A549 (cell line): ENCODE data around the gene STAMBPL1.

Source experiments
- HEYL ChIP-seq: fragments of 250-450 bp; sonication (Bioruptor Pico); IDR thresholded peaks from 2 replicates; pipeline ENCODE4 v1.8.0; 2021; ENCODE audit warnings: mild to moderate bottlenecking, moderate library complexity
- HOXA7 ChIP-seq: fragments of 250-450 bp; sonication (Bioruptor Pico); IDR thresholded peaks from 2 replicates; pipeline ENCODE4 v1.5.0; 2020; ENCODE audit warnings: mild to moderate bottlenecking, moderate library complexity
- MYC ChIP-seq: IDR thresholded peaks from 2 replicates; pipeline ENCODE4 v1.6.1; 2012; ENCODE audit warnings: mild to moderate bottlenecking, inconsistent platforms, low read length, improper control_type of control experiment, borderline replicate concordance
- POLR2A ChIP-seq: IDR thresholded peaks from 2 replicates; pipeline ENCODE4 v1.6.1; 2012; ENCODE audit warnings: mild to moderate bottlenecking, low read length
- RARB ChIP-seq: fragments of 250-450 bp; sonication (Bioruptor Pico); IDR thresholded peaks from 2 replicates; pipeline ENCODE4 v1.8.0; 2021; ENCODE audit warnings: mild to moderate bottlenecking, moderate library complexity
- RFX5 ChIP-seq: fragments of 450-650 bp; IDR thresholded peaks from 2 replicates; pipeline ENCODE4 v1.7.1; 2014; ENCODE audit warnings: antibody characterized with exemption, mild to moderate bottlenecking, moderate library complexity
- SMC3 ChIP-seq: fragments of >200 bp; sonication (Bioruptor Twin); formaldehyde crosslinking; IDR thresholded peaks from 3 replicates; pipeline ENCODE4 v1.6.1; 2018; ENCODE audit warnings: inconsistent platforms
- TFCP2L1 ChIP-seq: fragments of 250-450 bp; sonication (Bioruptor Pico); IDR thresholded peaks from 2 replicates; pipeline ENCODE4 v1.5.0; 2021; ENCODE audit warnings: mild to moderate bottlenecking
- TF ChIP-seq, protein P1 (sequence below): fragments of >200 bp; sonication (Bioruptor Twin); formaldehyde crosslinking; IDR thresholded peaks from 3 replicates; pipeline ENCODE4 v1.5.1; 2016
- TF ChIP-seq, protein P2 (sequence below): fragments of 150-350 bp; IDR thresholded peaks from 2 replicates; pipeline ENCODE4 v1.6.1; 2014; ENCODE audit warnings: low read depth, mild to moderate bottlenecking, low read length

DNA sequence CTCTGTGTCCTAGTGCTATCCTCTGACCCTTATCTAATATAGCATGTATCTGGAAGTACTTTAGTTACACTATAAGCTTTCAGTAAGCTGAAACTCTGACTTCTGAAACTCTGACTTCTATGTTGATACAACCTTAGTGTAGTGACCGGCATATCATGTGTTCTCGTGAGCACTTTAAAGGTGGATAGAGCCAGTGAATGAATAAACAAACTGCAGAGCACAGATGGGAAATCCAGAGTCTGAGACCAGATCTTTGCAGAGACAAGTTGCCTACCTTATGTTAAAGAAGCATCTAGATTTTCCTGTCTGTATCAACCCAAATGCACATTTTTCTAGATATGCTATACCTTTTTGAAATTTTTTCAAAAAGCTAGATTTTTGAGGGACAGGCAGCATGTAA, 69.0 kb downstream of the STAMBPL1 start:
- TF ChIP-seq POLR2A, result no peak
- TF ChIP-seq HOXA7, result no peak
- TF ChIP-seq, protein P1, sequence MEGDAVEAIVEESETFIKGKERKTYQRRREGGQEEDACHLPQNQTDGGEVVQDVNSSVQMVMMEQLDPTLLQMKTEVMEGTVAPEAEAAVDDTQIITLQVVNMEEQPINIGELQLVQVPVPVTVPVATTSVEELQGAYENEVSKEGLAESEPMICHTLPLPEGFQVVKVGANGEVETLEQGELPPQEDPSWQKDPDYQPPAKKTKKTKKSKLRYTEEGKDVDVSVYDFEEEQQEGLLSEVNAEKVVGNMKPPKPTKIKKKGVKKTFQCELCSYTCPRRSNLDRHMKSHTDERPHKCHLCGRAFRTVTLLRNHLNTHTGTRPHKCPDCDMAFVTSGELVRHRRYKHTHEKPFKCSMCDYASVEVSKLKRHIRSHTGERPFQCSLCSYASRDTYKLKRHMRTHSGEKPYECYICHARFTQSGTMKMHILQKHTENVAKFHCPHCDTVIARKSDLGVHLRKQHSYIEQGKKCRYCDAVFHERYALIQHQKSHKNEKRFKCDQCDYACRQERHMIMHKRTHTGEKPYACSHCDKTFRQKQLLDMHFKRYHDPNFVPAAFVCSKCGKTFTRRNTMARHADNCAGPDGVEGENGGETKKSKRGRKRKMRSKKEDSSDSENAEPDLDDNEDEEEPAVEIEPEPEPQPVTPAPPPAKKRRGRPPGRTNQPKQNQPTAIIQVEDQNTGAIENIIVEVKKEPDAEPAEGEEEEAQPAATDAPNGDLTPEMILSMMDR, result no peak
- no peak for TF ChIP-seq SMC3
- no peak for TF ChIP-seq TFCP2L1
- TF ChIP-seq RFX5, result no peak
- no peak for TF ChIP-seq RARB
- TF ChIP-seq, protein P2, sequence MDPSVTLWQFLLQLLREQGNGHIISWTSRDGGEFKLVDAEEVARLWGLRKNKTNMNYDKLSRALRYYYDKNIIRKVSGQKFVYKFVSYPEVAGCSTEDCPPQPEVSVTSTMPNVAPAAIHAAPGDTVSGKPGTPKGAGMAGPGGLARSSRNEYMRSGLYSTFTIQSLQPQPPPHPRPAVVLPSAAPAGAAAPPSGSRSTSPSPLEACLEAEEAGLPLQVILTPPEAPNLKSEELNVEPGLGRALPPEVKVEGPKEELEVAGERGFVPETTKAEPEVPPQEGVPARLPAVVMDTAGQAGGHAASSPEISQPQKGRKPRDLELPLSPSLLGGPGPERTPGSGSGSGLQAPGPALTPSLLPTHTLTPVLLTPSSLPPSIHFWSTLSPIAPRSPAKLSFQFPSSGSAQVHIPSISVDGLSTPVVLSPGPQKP, result no peak
- no peak for TF ChIP-seq HEYL
- TF ChIP-seq MYC, result no peak
